GM19397 (cell line): ENCODE data around the gene F10.
A peak's percentile ranks its signal among the peaks of the same experiment; 100 is the strongest.

ENCODE experiments used
- ATAC-seq: cut with Tn5 transposase; IDR thresholded peaks from one replicate; pipeline ENCODE4 v1.9.1; 2021; ENCODE audit warnings: mild to moderate bottlenecking, moderate library complexity; ENCODE audit not compliant: unreplicated experiment

F10 gene

GRCh38 chr13:113166681-113167080, 44.1 kb downstream of the F10 start:
- ATAC-seq, result no peak

DNA sequence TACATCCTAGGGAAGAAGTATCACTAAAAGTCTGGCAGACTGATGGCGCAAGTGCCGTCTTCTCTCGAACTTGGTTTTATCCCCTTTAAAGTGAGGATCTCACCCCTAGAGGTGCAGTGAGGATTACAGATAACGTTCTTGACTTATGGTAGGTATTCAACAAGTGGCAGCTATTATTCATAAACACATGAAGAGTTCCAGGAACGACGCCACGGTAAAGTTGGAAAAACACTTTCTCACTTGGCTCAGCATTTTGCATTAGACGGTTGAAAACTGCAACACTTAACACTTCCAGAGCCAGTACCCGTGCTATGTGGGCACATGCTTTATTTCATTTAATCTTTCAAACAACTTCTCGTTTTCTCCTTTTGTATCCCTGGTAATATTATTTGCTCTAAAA, 44.6 kb downstream of the F10 start:
- ATAC-seq, result no peak

GRCh38 chr13:113167575-113167974, 45.0 kb downstream of the F10 start:
- ATAC-seq, result no peak

- ATAC-seq, result no peak
Measured at GRCh38 chr13:113168211-113168610, 45.6 kb downstream of the F10 start.

- no peak for ATAC-seq
Measured at GRCh38 chr13:113169277-113170272, 47.0 kb downstream of the F10 start.

- no peak for ATAC-seq
Measured at GRCh38 chr13:113170511-113170910, 47.9 kb downstream of the F10 start.

DNA sequence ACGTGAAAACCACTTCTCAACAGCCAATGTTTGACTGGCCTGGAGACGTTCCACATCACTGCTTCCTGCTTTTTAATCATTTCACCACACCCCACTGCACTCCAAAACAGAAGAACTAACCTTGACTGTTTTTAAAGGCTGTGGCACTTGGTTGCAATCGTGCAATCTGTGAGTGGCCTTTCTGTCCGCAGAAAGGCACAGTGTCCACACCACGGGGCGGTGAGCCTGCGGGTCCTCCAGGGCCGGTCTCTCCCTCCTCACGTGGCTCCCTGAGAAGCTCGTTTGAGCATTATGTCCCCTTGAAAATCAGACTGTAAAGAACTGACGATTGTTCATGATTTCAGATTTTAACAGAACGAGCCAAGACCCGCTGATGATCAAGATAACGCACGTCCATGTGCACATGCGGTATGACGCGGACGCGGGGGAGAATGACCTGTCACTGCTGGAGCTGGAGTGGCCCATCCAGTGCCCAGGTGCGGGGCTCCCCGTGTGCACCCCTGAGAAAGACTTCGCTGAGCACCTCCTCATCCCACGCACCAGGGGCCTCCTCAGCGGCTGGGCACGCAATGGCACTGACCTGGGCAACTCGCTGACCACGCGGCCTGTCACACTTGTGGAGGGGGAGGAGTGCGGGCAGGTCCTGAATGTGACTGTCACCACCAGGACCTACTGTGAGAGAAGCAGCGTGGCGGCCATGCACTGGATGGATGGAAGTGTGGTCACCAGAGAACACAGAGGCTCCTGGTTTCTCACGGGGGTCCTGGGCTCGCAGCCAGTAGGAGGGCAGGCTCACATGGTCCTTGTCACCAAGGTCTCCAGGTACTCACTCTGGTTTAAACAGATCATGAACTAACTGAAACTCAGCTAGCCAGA, 48.9 kb downstream of the F10 start:
- no peak for ATAC-seq

GRCh38 chr13:113172419-113172926, 49.9 kb downstream of the F10 start:
- no peak for ATAC-seq

- ATAC-seq, result no peak
Measured at GRCh38 chr13:113176280-113176679, 53.7 kb downstream of the F10 start.

GRCh38 chr13:113176822-113177221, 54.2 kb downstream of the F10 start:
- ATAC-seq, result no peak

DNA sequence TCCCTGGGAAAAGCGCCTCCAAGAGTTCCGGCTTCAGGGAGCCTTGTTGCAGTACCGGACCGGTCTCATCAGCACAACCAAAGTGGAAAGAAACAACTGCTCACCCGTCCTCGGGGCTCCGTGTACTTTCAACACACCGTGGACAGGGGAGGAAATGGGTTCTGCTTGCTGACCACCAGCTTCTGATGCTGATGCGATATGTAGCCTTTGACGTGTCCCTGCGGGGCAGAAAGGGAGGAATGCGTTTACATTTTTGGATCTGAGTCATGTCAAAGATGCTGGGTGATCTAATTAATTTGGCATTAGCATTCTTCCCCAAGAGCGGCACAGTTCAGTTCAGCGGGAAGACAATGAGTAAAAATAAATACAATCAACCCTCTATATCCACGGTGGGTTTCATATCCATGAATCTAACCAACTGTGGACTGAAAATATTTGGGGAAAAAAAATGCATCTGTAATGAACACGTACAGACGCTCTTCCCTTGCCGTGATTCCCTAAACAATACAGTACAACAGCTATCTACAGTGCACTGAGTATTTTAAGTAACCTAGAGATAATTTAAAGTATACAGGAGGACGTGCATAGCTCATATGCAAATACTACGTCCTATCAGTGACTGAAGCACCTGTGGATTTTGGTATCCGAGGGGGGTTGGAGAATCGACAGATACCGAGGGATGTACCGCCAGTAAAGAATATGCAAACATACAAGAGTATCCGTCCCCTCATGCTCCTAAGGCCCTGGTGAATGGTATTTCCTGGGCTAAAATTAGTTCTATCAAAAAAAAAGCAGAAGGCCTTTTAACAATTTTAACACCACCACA, 55.7 kb downstream of the F10 start:
- ATAC-seq, result no peak

DNA sequence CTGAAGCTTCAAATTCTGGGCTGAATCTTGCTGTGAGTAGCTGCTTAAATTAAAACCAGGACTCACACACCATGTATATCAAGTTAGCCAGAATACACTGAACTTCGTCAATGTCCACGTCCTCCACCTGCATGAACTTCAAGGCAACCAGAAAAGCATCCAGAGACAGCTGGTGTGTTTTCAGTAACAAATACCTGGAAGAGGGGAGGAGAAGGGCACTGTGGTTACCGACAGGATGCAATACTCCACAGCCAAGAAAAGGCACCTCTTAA, 56.2 kb downstream of the F10 start:
- ATAC-seq, result no peak

- no peak for ATAC-seq
Measured at GRCh38 chr13:113179374-113180230, 57.0 kb downstream of the F10 start.

DNA sequence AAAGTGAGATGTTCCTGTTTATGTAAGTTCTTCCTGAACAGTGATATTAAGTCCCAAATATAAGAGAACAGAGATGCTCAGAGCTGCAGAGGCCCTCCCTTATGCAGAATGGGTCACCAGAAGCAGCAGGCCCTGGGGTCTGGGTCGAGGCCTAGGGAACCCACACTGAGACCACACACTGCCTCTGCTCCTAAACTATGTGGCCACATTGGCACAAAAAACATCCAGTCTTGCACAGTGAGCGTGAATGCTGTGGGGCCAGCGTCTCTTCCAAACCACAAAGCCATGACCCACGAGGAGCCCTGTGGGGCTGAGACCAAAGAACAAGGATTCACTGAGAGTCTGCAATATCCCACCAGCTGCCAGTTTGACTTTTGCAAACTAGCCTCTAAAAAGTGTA, 59.4 kb downstream of the F10 start:
- no peak for ATAC-seq

DNA sequence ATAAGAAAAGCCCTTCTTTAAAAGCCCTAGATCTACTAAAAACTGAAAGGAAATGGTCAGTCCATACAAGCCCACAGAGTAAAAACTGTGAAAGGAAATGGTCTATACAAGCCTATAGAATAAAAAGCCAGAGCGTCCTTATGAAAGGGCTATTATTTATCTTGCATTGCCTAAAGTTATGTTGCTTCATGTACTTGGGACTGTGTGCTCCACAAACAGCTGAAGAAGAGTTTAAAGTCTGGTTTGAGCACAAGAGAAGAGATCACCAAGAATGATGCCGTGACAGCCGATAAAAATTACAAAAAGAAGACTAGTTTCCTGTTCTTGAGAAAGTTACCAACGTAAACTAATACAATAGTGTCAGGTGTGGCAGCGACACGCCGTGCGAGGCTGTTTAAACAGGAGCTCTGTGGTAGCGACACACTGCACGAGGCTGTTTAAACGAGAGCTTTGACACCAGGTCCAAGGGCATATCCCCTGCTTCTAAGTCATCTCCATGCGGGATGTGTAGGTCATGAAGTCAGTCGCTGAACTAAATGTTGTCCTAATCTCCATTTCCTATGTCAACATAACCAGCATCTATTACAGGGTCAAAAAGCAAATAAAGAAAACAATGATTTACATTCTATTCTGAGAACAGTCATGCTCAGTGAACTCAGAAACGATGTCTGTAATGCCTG, 61.0 kb downstream of the F10 start:
- no peak for ATAC-seq

DNA sequence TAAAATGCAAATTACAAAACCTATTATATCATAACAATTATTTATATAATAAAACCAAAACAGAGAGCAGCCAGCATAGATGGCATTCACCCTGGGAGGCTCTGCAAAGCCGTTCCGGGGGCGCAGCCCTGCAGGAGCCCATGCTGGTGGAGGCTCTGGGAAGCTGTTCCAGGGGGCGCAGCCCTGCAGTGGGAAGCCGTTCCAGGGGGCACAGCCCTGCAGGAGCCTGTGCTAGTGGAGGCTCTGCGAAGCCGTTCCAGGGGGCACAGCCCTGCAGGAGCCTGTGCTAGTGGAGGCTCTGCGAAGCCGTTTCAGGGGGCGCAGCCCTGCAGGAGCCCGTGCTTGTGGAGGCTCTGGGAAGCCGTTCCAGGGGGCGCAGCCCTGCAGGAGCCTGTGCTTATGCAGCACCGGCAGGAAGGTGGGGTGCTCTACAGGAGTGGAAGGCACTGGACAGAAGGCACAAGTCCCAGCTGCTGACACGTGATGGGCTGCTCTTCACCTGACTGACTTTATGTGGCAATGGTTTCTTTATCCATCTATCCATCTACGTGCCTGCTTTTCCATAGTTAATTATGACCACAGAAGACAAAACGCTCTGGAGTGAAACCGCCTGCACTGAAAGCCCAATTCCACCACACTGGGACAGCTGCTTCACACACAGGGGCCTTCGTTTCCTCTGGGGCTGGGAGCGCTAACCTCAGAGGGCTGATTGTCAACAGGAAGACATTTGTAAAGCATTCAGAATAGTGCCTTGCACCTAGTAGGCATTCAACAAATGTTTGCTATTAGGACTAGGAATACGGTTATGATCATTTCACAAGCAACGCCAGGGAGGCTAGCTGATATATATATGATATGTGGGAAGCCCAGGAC, 62.2 kb downstream of the F10 start:
- ATAC-seq, result no peak

DNA sequence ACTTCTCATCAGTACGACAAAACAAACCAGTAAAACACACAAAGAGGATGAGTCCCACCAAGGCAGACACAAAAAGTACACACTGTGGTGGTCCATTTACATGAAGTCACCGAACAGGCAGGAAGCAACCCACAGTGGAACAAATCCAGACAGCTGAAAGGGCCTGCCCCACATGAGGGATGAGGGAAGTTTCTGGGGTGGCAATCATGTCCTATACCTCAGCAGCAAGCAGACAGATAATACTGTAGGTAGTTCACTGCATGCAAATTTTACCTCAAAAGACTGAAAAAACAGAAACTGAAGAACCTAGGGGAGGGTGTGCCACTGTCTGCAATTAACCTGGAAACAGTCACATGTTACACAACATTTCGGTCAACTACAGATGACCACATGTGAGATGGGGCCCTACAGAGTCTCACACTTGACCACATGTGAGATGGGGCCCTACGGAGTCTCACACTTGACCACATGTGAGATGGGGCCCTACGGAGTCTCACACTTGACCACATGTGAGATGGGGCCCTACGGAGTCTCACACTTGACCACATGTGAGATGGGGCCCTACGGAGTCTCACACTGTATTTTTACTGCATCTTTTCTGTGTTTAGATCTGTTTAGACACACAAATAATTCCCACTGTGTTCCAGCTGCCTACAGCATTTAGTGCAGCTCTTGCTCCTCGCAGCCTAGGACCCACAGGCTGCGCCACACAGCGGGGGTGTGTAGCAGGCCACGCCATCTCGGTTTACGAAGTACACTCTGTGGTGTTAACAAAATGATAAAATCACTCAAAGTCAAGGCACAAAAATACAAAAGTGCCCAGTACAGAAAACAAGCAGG, 63.7 kb downstream of the F10 start:
- peak; percentile 84 for ATAC-seq

DNA sequence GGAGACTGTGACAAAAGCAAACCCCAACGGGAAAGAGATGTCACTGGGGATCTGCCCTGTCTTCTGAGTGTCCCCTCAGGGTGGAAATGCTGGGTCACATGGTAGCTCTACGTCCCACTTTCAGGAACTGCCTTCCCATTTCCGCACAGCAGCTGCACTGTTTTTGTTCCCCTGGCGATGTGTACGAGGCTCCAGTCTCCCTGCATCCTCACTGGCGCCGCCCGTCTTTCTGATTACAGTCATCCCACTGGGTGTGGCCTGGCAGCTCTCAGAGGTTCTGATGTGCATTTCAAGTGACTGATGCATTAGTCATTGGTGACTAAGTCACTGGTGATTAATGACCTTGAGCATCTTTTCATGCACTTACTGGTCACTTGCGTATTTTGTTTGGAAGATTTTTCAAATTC, 64.7 kb downstream of the F10 start:
- ATAC-seq, result no peak
